ENCODE results near the gene ANKRD29.

The ANKRD29 gene

GRCh38 chr18:23592911-23593310 is 69.8 kb downstream of the ANKRD29 start:
- no peak for DNase-seq (ENCODE audit: extremely low read depth, low read depth)
- H3K4me3 ChIP-seq (replicated peaks; ENCODE audit: low read depth, low read length): no peak overlapping the region
- TF ChIP-seq CTCF (IDR thresholded peaks at IDR 0.05; ENCODE audit: low read depth, low read length, missing control alignments): no peak

- TF ChIP-seq CTCF (IDR thresholded peaks at IDR 0.05; ENCODE audit: low read depth, low read length, missing control alignments): no peak
- DNase-seq (ENCODE audit: extremely low read depth, low read depth): no peak
- no peak overlapping the region for H3K4me3 ChIP-seq (replicated peaks; ENCODE audit: low read depth, low read length)
Measured at GRCh38 chr18:23591011-23591410, 71.7 kb downstream of the ANKRD29 start.

GRCh38 chr18:23588836-23589560 is 73.7 kb downstream of the ANKRD29 start:
- DNase-seq (ENCODE audit: extremely low read depth, low read depth): no peak
- no peak overlapping the region for H3K4me3 ChIP-seq (replicated peaks; ENCODE audit: low read depth, low read length)
- no peak for TF ChIP-seq CTCF (IDR thresholded peaks at IDR 0.05; ENCODE audit: low read depth, low read length, missing control alignments)

GRCh38 chr18:23587220-23587642 is 75.5 kb downstream of the ANKRD29 start:
- no peak for TF ChIP-seq CTCF (IDR thresholded peaks at IDR 0.05; ENCODE audit: low read depth, low read length, missing control alignments)
- no peak for DNase-seq (ENCODE audit: extremely low read depth, low read depth)
- peak overlapping the region; percentile 79 for H3K4me3 ChIP-seq (replicated peaks; ENCODE audit: low read depth, low read length)

GRCh38 chr18:23586249-23587196 is 76.2 kb downstream of the ANKRD29 start, which contains the start of gene NPC1:
Gene NPC1 (minus strand): TSS chr18:23586506. CDS start chr18:23586343, 163 bp downstream.
- peak; percentile 75 for DNase-seq (ENCODE audit: extremely low read depth, low read depth)
- TF ChIP-seq CTCF (IDR thresholded peaks at IDR 0.05; ENCODE audit: low read depth, low read length, missing control alignments): peak; percentile 80
- peak within 1 kb of the TSS; percentile 79 for H3K4me3 ChIP-seq (replicated peaks; ENCODE audit: low read depth, low read length)

- H3K4me3 ChIP-seq (replicated peaks; ENCODE audit: low read depth, low read length): peak overlapping the region; percentile 79
- no peak for DNase-seq (ENCODE audit: extremely low read depth, low read depth)
- no peak for TF ChIP-seq CTCF (IDR thresholded peaks at IDR 0.05; ENCODE audit: low read depth, low read length, missing control alignments)
Measured at GRCh38 chr18:23585897-23586248, 76.8 kb downstream of the ANKRD29 start.
